Tibial artery (tissue), 4 donors: ENCODE data around the gene AGAP1.

Source experiments
- DNase-seq, 2 donors: peaks; one replicate each; pipeline ENCODE4 v3.0.0-alpha.2; 2019
- H3K27ac ChIP-seq, 2 donors: fragments of 200-600 bp; sonication (generic) in 1 of 2; 1 replicate in 1 of 2; 2 replicates in 1 of 2; pipeline ENCODE4 v1.5.1; 2018 to 2019; ENCODE audit warnings: mild to moderate bottlenecking in 1 of 2
- H3K27me3 ChIP-seq, 2 donors: fragments of 200-600 bp; sonication (generic) in 1 of 2; one replicate each; pipeline versions ENCODE4 v1.5.1 to v1.6.0; 2016 to 2019
- H3K36me3 ChIP-seq, 3 donors: fragments of 200-600 bp; sonication (generic) in 2 of 3; one replicate each; pipeline ENCODE4 v1.5.1; 2016 to 2019; ENCODE audit warnings: mild to moderate bottlenecking in 2 of 3
- H3K4me1 ChIP-seq, 4 donors: fragments of 200-600 bp; sonication (generic) in 2 of 4; 1 replicate in 3 of 4; 2 replicates in 1 of 4; pipeline ENCODE4 v1.5.1; 2016 to 2019
- H3K4me3 ChIP-seq, 2 donors: fragments of 200-600 bp; sonication (generic) in 1 of 2; 1 replicate in 1 of 2; 2 replicates in 1 of 2; pipeline ENCODE4 v1.5.1; 2018 to 2019; ENCODE audit warnings: mild to moderate bottlenecking in 2 of 2
- H3K9me3 ChIP-seq, 3 donors: fragments of 200-600 bp; sonication (generic) in 1 of 3; one replicate each; pipeline ENCODE4 v1.5.1; 2016 to 2019
- CTCF ChIP-seq, 2 experiments: fragments of 200-600 bp in 1 of 2; fragments of 450-650 bp in 1 of 2; IDR thresholded peaks; one replicate each; pipeline ENCODE4 v1.5.1; 2017 to 2019; ENCODE audit warnings: antibody characterized with exemption in 2 of 2, mild to moderate bottlenecking in 1 of 2, moderate library complexity in 1 of 2
- intact Hi-C: fragments of 100-400 bp; cut with DNase I; formaldehyde crosslinking; loops from one replicate; pipeline ENCODE4 v1.15.0; 2023; ENCODE audit warnings: low total_unique reads

The AGAP1 gene

GRCh38 chr2:235845245-235845644 is 351.4 kb downstream of the AGAP1 start:
- no peaks in the 10 kb centered on the region for H3K27me3 ChIP-seq
- intact Hi-C loops, result no loop called here
- no peaks in the 10 kb centered on the region for H3K4me1 ChIP-seq
- DNase-seq, result no peak
- no peak overlapping the region for H3K4me3 ChIP-seq
- no peak overlapping the region for H3K27ac ChIP-seq
- no peak for TF ChIP-seq CTCF (IDR thresholded peaks at IDR 0.05)
- H3K9me3 ChIP-seq, result no peaks in the 10 kb centered on the region
- H3K36me3 ChIP-seq, result no peaks in the 10 kb centered on the region

- DNase-seq, result no peak
- no peak overlapping the region for H3K27ac ChIP-seq
- H3K36me3 ChIP-seq, result no peaks in the 10 kb centered on the region
- H3K4me1 ChIP-seq, result no peaks in the 10 kb centered on the region
- TF ChIP-seq CTCF (IDR thresholded peaks at IDR 0.05), result no peak
- no peak overlapping the region for H3K4me3 ChIP-seq
- no peaks in the 10 kb centered on the region for H3K27me3 ChIP-seq
- intact Hi-C loops, result no loop called here
- H3K9me3 ChIP-seq, result no peaks in the 10 kb centered on the region
Measured at GRCh38 chr2:235847576-235847975, 353.7 kb downstream of the AGAP1 start.

- Histone ChIP-seq H3K27me3 (no peaks in the 10 kb centered on the region), H3K4me3 (no peak overlapping the region), H3K9me3 (no peaks in the 10 kb centered on the region), H3K27ac (no peak overlapping the region), H3K36me3 (no peaks in the 10 kb centered on the region), H3K4me1 (no peaks in the 10 kb centered on the region)
- intact Hi-C loops, result no loop called here
- no peak for TF ChIP-seq CTCF (IDR thresholded peaks at IDR 0.05)
- no peak for DNase-seq
Measured at GRCh38 chr2:235848055-235848454, 354.2 kb downstream of the AGAP1 start.

GRCh38 chr2:235848946-235849345 is 355.1 kb downstream of the AGAP1 start:
- Histone ChIP-seq H3K27ac (no peak overlapping the region), H3K4me1 (no peaks in the 10 kb centered on the region), H3K36me3 (no peaks in the 10 kb centered on the region), H3K27me3 (no peaks in the 10 kb centered on the region), H3K9me3 (no peaks in the 10 kb centered on the region), H3K4me3 (no peak overlapping the region)
- intact Hi-C loops, result no loop called here
- no peak for DNase-seq
- TF ChIP-seq CTCF (IDR thresholded peaks at IDR 0.05), result no peak

GRCh38 chr2:235849489-235849888 is 355.6 kb downstream of the AGAP1 start:
- Histone ChIP-seq H3K27ac (no peak overlapping the region), H3K4me1 (no peaks in the 10 kb centered on the region), H3K4me3 (no peak overlapping the region), H3K9me3 (no peaks in the 10 kb centered on the region), H3K27me3 (no peaks in the 10 kb centered on the region), H3K36me3 (no peaks in the 10 kb centered on the region)
- intact Hi-C loops, result no loop called here
- no peak for TF ChIP-seq CTCF (IDR thresholded peaks at IDR 0.05)
- no peak for DNase-seq

- no peak for TF ChIP-seq CTCF (IDR thresholded peaks at IDR 0.05)
- Histone ChIP-seq H3K36me3 (no peaks in the 10 kb centered on the region), H3K4me1 (no peaks in the 10 kb centered on the region), H3K27me3 (no peaks in the 10 kb centered on the region), H3K9me3 (no peaks in the 10 kb centered on the region), H3K4me3 (no peak overlapping the region), H3K27ac (no peak overlapping the region)
- DNase-seq, result no peak
- intact Hi-C loops, result no loop called here
Measured at GRCh38 chr2:235850289-235850688, 356.4 kb downstream of the AGAP1 start.
